Right forelimb (tissue), 1 donor: ENCODE measurements around the gene RAB27A.
A peak's percentile ranks its signal among the peaks of the same experiment; 100 is the strongest.

Experiments used
- DNase-seq: peaks from one replicate; pipeline ENCODE4 v3.0.0-alpha.2; 2018

RAB27A gene

DNA sequence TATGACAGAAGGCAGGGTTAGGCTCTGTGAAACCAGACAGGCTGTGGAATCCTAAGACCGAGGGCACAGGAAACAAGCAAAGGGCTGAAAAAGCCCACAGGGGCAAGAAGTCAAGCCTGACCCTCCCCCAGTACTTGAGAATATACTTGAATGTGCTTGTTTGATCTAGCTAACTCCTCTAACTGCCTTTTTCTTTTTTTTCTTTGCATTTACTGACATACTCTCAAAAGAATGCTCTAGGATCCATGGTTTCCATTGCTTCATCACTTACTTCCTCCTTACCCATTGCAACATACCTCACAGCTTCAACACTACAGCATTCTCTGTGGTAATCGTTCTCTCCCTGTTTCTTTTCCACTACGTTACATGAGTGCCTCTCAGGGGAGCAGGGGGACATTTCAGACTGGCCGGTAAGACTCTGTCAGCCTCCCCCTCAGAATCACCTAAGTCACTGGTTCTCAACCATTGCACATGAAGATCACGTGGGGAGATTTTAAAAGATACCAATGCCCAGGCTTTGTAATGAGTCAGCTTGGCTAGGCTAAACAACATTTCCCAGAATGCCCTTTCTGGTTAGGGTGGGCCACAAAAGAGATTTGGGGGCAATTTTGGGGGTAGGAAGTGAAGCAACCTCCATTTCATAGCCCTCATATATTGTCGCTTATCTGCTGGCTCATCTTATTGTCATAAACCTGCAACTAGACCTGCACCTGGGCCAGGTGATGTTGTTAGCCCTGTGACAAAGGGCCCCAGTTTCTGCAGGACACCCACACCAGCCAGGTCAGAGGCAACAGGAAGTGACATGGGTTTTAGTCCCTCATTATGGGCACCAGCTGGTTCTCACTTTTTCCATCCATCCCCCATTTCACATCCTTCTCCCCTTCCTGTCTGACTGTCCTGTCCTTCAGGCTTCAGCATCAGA lies 68.3 kb downstream of the RAB27A start:
- DNase-seq = no peak

DNA sequence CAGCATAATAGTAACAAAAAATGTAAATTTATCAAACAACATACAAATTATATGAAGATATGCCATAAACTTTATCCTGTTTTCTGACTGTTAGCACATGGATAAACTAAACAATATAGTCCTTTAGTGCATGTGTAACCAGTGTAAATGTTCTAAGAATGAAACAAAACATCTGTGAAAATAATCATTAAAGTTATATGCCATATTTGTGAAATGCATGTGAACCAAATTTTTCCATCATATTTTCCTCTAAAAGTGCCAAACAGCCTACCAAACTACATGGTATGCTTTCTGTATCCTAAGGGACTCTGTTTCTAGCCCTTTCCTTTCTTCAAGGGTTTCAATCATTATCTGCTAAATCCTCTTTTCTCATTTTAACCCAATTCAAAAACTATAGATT lies 69.0 kb downstream of the RAB27A start:
- DNase-seq = no peak

DNA sequence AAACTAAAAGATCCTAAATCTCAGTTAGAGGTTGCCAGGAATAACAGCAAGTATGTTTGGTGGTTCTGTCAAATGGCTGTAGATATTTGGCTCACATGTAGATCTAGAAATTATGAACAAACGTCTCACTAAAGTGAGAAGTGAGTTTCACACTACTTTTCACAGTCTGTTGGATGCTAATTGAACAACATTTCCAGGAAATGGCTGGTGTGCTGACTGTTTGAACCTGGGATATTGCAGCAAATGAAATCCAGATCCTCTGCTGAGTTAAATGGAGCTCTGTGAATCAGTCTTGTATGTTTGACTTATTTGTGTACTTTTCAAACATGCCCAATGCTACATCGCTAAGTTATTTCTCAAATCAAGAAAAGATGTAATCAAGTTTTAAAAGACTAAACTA lies 71.6 kb downstream of the RAB27A start:
- no peak for DNase-seq

DNA sequence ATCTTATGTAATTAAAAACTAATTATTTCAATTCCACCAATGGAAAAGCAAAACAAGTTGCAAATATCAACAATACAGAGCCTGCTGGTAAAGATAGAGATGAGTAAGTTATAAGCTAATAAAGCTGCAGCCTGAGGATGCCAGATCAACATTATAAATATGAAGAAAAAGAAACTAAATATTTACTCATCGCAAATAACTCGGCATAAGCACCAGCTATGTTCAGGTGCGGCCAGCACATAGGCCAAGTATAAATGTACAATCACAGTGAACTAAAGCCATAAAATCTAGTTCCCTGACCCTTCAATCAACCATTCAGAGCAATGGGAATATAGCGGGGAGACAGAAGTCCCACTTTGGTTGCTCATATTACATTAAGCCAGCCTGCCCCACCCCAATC lies 85.1 kb downstream of the RAB27A start:
- no peak for DNase-seq

DNA sequence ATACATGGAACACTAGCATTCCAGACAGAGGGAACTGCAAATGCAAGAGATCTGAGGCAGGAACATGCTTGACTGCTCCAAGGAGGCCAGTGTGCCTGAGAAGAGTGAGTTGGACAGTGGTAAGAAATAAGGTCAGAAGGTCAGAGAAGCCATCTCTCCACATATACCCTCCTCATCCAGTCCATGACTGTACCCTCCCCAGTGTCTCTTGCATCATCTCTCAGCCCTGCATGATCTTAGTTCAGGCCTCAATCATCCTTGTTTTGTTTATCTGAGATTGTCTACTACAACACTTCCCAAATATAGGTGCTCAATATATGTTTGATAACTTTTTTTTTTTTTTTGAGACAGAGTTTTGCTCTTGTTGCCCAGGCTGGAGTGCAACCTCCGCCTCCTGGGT lies 87.4 kb downstream of the RAB27A start:
- DNase-seq = no peak

DNA sequence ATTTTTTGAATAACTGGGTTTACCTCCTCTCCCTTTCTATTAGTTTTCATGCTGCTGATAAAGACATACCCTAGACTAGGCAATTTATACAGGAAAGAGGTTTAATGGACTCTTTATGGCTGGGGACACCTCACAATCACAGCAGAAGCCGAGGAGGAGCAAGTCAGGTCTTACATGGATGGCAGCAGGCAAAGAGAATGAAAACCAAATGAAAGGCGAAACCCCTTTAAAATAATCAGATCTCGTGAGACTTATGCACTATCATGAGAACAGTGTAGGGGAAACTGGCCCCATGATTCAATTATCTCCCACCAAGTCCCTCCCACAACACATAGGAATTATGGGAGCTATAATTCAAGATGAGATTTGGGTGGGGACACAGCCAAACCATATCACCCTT lies 90.9 kb downstream of the RAB27A start:
- DNase-seq = no peak

DNA sequence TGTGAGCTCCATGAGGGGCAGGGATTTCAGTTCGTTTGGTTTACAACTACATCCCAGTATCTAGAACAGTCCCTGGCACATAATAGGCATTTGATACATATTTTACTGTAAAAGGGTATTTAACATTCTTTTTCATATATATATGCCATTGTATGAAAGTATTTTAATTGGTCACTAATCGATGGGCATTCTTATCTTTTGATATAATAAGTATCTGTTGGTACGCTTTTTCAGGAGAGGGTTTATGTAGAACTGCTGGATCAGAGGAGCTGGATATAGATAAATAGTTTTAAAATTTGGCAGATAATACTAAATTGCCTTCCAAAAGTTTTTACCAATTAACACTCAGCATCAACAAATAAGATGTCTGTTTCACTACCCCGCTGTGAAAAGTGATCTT lies 91.9 kb downstream of the RAB27A start:
- DNase-seq = no peak

DNA sequence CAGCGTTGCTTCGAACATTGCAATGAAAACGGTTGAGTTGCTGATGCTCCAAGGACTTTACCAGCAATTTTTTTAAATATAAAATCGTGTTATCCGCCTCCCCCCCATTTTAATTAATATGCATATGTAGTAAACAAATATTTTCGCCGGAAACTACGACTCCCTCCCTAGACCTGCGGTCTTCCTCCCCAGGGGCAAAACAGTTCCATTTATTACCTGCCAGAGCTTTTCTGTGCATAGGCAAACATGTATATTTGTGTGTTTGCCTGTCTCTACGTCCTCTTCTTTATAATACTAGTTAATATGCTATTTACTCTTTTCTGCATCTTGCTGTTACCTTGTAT lies 92.3 kb downstream of the RAB27A start:
- DNase-seq = no peak

DNA sequence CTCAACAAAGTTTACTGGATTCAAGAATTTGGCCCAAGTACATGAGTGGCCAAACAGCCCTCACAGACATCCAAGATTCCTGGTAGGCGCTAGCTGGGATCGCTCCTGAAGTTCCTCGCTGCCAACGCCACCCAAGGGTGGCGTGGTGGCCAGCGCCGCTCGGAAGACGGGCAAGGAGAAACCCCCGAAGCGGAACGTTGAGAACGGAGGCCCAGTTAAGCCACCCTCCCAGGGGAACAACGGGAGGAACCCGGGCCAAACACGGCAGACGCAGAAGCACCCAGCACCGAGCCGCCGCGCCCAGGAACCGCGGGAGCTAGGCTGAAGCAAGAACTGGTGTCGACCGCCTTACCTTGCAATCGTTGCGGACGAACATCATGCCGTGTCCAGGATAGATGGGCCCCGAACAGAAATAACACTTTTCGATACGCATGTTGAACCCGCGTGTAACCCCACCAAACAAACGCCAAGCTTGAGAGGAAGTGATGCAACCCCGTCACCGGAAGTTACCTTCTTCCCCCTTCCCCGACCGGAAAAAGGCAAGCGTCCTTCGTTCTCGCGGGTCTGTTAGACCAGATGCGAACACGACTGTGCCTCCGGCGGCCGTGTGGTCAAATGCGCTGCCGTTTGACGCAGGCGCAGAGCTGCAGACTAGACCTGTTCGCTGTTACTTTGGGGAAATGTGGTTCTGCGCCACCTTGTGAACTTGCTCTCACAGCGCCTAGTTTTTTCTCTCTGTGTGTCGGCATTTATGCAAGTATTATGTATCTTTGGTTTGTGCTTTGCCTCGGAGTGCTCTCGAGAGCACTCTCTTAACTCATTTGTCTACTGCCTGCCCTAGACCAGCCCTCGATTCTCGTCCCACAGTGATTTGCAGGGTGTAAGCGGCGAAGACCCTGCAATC lies 92.9 kb downstream of the RAB27A start, which contains the start of gene RSL24D1:
TSS of gene RSL24D1 (minus strand) at position 484 of the 904 bp plus-strand sequence. CDS start at position 433, 51 bp downstream.
- peak; percentile 95 for DNase-seq

DNA sequence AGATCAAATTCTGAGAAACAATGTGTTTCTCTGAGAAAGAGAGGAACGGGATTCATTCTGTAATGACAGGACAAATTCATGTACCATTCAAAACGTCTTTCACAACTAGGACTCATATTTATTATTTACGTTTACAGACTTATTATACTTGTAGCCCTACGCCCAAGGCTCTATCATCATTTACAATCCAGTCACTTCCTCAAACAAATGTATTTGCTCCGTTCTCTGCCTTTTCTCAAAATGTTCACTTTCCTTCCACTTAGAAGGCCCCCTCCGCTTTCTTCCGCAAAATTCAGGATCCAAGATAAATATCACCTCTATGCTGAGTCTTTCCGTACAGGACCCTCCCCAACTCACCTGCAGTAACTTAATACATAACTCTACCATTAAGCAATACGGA lies 93.6 kb downstream of the RAB27A start:
- DNase-seq = peak; percentile 44

DNA sequence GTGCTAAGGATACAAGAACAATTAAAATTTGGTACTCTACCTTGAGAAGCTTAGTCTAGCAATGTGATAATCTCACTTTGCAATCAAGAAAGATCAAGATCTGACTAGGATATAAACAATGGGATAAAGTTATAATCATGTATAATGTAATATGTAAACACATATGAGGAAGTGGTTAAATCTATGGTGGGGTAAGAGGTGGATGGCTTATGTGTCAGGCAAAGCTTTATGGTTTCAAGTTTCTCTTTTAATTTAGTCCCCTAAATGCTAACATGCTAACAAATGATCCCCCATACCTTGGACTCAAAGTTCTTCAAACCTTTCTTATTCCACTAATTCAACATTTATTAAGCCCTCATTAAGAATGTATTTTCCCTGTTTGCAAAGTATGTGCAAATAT lies 95.4 kb downstream of the RAB27A start:
- no peak for DNase-seq

DNA sequence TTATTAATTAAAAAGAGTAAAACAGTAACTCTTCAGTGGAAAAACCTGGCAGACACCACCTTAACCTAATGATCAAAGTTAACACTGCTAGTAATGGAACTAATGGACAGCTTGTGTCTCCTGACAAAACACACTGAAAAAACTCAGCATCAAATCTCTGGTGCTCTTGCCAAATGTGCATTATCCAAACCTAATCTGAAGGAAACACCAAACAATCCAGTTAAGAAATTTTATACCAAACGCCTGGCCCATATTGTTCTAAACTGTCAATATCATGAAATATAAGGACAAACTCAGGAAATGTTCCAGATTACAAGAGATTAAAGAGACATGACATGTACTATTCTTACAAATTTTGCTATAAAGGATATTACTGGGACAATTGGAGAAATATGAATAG lies 103.3 kb downstream of the RAB27A start:
- DNase-seq = no peak

DNA sequence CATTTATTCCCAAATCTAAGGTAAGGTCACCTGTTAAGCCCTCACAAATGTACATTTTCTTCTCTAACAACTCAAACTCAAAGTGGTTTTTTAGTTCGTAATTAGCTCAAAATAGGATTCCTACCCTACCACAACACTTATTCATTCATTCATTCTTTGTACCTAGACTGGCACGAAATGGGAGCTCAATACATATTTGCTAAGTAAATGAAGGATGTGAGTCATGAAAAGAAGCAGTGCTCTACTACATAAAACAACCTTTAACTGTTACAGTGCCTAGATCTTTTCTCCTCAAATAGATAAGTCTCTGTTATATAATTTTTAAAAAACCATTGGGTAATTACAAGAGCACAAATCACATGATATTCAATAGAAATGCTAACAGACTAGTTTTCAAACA lies 105.9 kb downstream of the RAB27A start:
- no peak for DNase-seq

DNA sequence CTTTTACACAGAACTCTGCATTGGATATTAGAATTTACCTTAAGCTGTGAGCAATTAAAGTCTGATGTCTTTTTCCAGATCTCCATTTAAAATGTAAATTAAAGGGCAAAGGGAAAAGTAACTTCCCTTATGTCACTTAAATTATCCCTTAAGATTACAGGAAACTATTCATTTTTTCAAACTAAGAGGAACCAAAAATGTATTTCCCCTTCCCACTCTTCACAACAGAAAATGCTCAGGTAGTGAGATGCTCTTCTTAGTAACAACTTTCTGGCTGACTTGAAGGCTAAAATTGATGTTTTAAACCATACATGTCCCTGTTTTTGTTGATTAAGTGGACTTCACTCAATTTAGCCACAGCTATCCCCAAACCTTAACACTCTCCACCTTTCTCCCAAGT lies 110.5 kb downstream of the RAB27A start:
- no peak for DNase-seq

DNA sequence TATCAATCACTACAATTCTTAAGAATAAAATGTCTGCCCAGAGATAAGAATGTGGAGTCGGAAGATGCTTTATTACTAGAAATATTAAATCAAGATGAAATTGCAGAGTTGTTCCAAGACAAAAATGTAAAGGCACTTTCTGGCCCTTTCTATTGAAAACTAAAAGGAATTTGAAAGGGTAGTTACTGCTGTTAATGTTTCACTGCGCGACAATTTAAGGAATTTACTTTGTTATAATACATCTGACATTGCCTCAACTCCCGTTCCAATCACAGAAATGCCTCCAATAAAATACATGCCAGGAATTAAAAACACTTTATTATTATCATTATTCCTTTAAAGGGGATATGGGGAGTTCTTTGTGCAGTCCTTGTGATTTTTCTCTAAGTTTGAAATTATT lies 119.3 kb downstream of the RAB27A start:
- DNase-seq = no peak

DNA sequence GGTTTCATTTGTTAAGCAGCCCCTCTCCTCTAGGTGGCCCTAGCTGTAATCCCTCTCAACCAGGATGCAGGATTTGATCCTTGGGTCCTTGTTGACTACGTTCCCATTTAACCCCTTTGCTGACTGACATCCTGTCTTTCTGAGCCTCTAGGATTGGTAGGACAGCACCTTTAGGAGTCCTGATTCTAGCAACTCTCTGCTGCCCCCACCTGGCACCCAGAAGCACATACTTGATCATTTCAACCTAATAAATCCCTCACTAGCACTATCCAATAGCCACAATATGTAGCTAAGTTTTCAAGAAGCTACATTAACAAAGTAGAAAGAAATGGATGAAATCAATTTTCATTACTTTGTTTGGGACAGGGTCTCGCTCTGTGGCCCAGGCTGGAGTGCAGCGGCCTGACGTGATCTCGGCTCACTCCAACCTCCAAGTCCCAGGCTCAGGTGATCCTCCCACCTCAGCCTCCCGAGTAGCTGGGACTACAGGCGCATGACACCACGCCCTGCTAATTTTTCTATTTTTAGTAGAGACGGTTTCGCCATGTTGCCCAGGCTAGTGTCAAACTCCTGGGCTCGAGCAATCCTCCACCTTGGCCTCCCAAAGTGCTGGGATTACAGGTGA lies 121.2 kb downstream of the RAB27A start:
- DNase-seq = peak; percentile 68

DNA sequence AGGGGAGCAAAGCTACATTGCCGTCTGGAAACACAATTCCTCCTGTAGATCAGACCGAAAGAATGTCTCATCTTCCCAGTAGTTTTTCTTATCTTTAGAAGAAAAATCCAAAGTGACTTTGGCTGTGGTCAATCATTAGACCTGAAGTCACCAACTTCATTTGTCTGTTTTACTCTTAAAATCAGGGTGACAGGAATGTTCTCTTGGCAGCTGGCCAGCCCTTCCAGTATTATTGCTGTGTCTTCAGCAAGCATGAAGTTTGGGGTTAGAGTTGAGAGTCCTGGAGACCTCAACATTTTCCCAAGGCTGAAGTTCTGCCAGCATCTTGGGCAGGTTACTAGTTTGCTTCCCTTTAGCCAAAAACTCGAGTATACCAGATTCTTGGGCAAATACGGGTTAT lies 125.3 kb downstream of the RAB27A start:
- DNase-seq = no peak
